Mononuclear cell (primary cell): ENCODE results near the gene L3MBTL4. TPM values are rescaled to one million over a fixed set of nuclear protein-coding genes. Genes with fewer than 3 reads are reported as not detected.

Experiments used
- H3K27me3 ChIP-seq: 2 replicates; pipeline ENCODE4 v1.6.0; 2011; ENCODE audit warnings: low read length, control low read depth; ENCODE audit not compliant: insufficient read depth
- H3K4me1 ChIP-seq: 2 replicates; pipeline ENCODE4 v1.5.1; 2011; ENCODE audit warnings: mild to moderate bottlenecking, low read length, control low read depth; ENCODE audit not compliant: insufficient read depth
- H3K4me3 ChIP-seq: 2 replicates; pipeline ENCODE4 v1.5.1; 2011; ENCODE audit warnings: mild to moderate bottlenecking, low read length, moderate library complexity
- H3K9me3 ChIP-seq: 2 replicates; pipeline ENCODE4 v1.5.1; 2011; ENCODE audit warnings: low read depth, mild to moderate bottlenecking, control low read depth, low read length
- total RNA-seq: library from RNA; depleted of rRNA; stranded (reverse); fragments of >200 nt; gene quantifications from one replicate; pipeline ENCODE4 v1.2.3, GENCODE V29; 2012

The L3MBTL4 gene
- total RNA-seq, 1 donor: 3.0 TPM

GRCh38 chr18:6326566-6326965 is 88.1 kb downstream of the L3MBTL4 start:
- H3K27me3 ChIP-seq: no peaks in the 10 kb centered on the region
- no peaks in the 10 kb centered on the region for H3K4me1 ChIP-seq
- no peak overlapping the region for H3K4me3 ChIP-seq
- peaks cover 5% of the 10 kb centered on the region for H3K9me3 ChIP-seq

GRCh38 chr18:6323319-6323889 is 91.3 kb downstream of the L3MBTL4 start:
- Histone ChIP-seq H3K27me3 (no peaks in the 10 kb centered on the region), H3K4me1 (no peaks in the 10 kb centered on the region), H3K9me3 (peaks cover 5% of the 10 kb centered on the region), H3K4me3 (no peak overlapping the region)

- Histone ChIP-seq H3K9me3 (peaks cover 6% of the 10 kb centered on the region), H3K4me3 (no peak overlapping the region), H3K4me1 (no peaks in the 10 kb centered on the region), H3K27me3 (no peaks in the 10 kb centered on the region)
These were observed 99.0 kb downstream of the L3MBTL4 start for GRCh38 chr18:6315517-6316331.

- peaks cover 6% of the 10 kb centered on the region for H3K9me3 ChIP-seq
- H3K4me1 ChIP-seq: no peaks in the 10 kb centered on the region
- no peak overlapping the region for H3K4me3 ChIP-seq
- no peaks in the 10 kb centered on the region for H3K27me3 ChIP-seq
These were observed 101.3 kb downstream of the L3MBTL4 start for GRCh38 chr18:6313415-6313814.

- Histone ChIP-seq H3K4me3 (no peak overlapping the region), H3K27me3 (no peaks in the 10 kb centered on the region), H3K9me3 (no peaks in the 10 kb centered on the region), H3K4me1 (no peaks in the 10 kb centered on the region)
These were observed 103.1 kb downstream of the L3MBTL4 start for GRCh38 chr18:6311456-6312215.

GRCh38 chr18:6310714-6311113 is 104.0 kb downstream of the L3MBTL4 start:
- H3K27me3 ChIP-seq: no peaks in the 10 kb centered on the region
- no peaks in the 10 kb centered on the region for H3K9me3 ChIP-seq
- H3K4me3 ChIP-seq: no peak overlapping the region
- H3K4me1 ChIP-seq: no peaks in the 10 kb centered on the region

GRCh38 chr18:6297875-6298274 is 116.8 kb downstream of the L3MBTL4 start:
- H3K4me3 ChIP-seq: no peak overlapping the region
- H3K9me3 ChIP-seq: no peaks in the 10 kb centered on the region
- peaks cover 5% of the 10 kb centered on the region for H3K4me1 ChIP-seq
- H3K27me3 ChIP-seq: no peaks in the 10 kb centered on the region

GRCh38 chr18:6294148-6294784 is 120.4 kb downstream of the L3MBTL4 start:
- H3K4me3 ChIP-seq: no peak overlapping the region
- H3K4me1 ChIP-seq: peaks cover 8% of the 10 kb centered on the region
- H3K9me3 ChIP-seq: no peaks in the 10 kb centered on the region
- H3K27me3 ChIP-seq: no peaks in the 10 kb centered on the region

GRCh38 chr18:6289843-6290242 is 124.9 kb downstream of the L3MBTL4 start:
- H3K4me3 ChIP-seq: no peak overlapping the region
- no peaks in the 10 kb centered on the region for H3K27me3 ChIP-seq
- H3K9me3 ChIP-seq: no peaks in the 10 kb centered on the region
- peaks cover 8% of the 10 kb centered on the region for H3K4me1 ChIP-seq

GRCh38 chr18:6286585-6286984 is 128.1 kb downstream of the L3MBTL4 start:
- Histone ChIP-seq H3K4me3 (no peak overlapping the region), H3K27me3 (no peaks in the 10 kb centered on the region), H3K9me3 (no peaks in the 10 kb centered on the region), H3K4me1 (peaks cover 4% of the 10 kb centered on the region)

- H3K9me3 ChIP-seq: no peaks in the 10 kb centered on the region
These were observed 129.9 kb downstream of the L3MBTL4 start for GRCh38 chr18:6284761-6285160.

GRCh38 chr18:6284300-6284699 is 130.4 kb downstream of the L3MBTL4 start:
- Histone ChIP-seq H3K9me3 (no peaks in the 10 kb centered on the region), H3K27me3 (no peaks in the 10 kb centered on the region), H3K4me1 (no peaks in the 10 kb centered on the region), H3K4me3 (no peak overlapping the region)

More at GRCh38 chr18:6284761-6285160, 129.9 kb downstream of the L3MBTL4 start:
- peaks cover under 1% of the 10 kb centered on the region for H3K4me1 ChIP-seq
- H3K27me3 ChIP-seq: no peaks in the 10 kb centered on the region
- no peak overlapping the region for H3K4me3 ChIP-seq

- H3K27me3 ChIP-seq: no peaks in the 10 kb centered on the region
- no peaks in the 10 kb centered on the region for H3K4me1 ChIP-seq
- H3K9me3 ChIP-seq: no peaks in the 10 kb centered on the region
- no peak overlapping the region for H3K4me3 ChIP-seq
These were observed 132.8 kb downstream of the L3MBTL4 start for GRCh38 chr18:6281874-6282273.

GRCh38 chr18:6280211-6280743 is 134.4 kb downstream of the L3MBTL4 start:
- H3K4me3 ChIP-seq: no peak overlapping the region
- H3K27me3 ChIP-seq: no peaks in the 10 kb centered on the region
- H3K9me3 ChIP-seq: no peaks in the 10 kb centered on the region
- no peaks in the 10 kb centered on the region for H3K4me1 ChIP-seq

- H3K27me3 ChIP-seq: no peaks in the 10 kb centered on the region
These were observed 135.4 kb downstream of the L3MBTL4 start for GRCh38 chr18:6279308-6279707.

More at GRCh38 chr18:6279308-6279707, 135.4 kb downstream of the L3MBTL4 start:
- Histone ChIP-seq H3K4me1 (no peaks in the 10 kb centered on the region), H3K9me3 (no peaks in the 10 kb centered on the region), H3K4me3 (no peak overlapping the region)
